NCI-H69 (cell line): ENCODE measurements around the gene CLCN6.

Experiments
- DNase-seq: peaks from one replicate; lab custom pipeline; 2025; lab: John Stamatoyannopoulos, UW

The CLCN6 gene

GRCh38 chr1:11880181-11880575 is 74.2 kb downstream of the CLCN6 start:
- DNase-seq: no peak

GRCh38 chr1:11880911-11881748 is 75.1 kb downstream of the CLCN6 start:
- no peak for DNase-seq

GRCh38 chr1:11881749-11882441 is 75.9 kb downstream of the CLCN6 start:
- no peak for DNase-seq

DNA sequence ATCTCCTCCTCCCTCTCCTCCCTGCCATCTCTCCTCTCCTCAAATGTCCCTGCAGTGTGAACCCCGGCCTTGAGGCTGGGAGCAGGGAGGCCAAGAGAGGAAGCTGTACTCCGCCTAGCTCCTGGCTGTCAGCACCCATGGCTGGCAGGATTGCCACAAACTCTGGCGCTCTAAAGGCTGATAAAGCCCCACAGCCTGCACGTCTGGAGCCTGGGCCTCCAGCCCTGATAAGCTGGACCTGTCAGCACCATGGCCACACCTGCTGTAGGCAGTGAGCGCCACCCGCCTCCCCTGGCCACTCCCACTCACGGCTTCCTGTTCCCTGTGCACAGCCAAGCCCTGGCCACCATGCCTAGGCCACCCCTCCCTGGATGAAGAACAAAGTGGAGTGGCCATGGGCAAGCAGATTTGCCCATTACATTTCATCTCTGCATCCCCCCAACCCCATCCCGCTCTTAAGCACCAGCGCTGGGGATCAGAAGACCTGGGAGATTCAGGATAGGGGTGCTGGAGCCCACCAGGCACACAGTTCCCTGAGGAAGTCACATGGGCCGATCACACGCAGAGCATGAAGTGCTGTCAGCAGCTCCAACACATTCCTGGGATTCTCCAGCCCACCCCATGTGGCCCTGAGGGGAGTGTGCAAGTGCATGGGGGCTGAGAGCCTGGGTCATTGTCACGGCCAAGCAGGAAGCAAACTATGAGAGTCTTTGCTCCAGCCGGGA is 77.0 kb downstream of the CLCN6 start:
- DNase-seq: peak; percentile 18

DNA sequence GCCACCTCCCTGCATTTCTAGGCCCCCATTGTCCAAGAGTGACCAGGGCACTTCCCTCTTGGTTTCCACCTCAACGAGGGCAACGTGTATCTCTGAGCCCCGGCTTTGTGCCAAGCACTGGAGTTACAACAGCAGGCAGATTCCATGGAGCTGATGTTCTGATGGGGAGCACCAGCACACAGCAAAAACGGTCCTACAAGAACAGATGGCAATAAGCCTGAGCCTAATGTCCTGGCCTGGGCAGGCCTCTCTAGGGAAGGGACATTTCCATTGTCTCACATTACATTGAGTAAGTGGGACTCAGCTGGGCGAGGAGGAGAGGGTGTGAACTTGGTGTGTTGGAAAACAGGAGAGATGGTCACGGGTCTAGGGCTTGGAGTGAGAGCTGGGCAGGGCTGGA is 79.9 kb downstream of the CLCN6 start:
- no peak for DNase-seq

- DNase-seq: no peak
These were observed 81.1 kb downstream of the CLCN6 start for GRCh38 chr1:11886986-11887665.

- DNase-seq: no peak
These were observed 81.6 kb downstream of the CLCN6 start for GRCh38 chr1:11887666-11888007.

DNA sequence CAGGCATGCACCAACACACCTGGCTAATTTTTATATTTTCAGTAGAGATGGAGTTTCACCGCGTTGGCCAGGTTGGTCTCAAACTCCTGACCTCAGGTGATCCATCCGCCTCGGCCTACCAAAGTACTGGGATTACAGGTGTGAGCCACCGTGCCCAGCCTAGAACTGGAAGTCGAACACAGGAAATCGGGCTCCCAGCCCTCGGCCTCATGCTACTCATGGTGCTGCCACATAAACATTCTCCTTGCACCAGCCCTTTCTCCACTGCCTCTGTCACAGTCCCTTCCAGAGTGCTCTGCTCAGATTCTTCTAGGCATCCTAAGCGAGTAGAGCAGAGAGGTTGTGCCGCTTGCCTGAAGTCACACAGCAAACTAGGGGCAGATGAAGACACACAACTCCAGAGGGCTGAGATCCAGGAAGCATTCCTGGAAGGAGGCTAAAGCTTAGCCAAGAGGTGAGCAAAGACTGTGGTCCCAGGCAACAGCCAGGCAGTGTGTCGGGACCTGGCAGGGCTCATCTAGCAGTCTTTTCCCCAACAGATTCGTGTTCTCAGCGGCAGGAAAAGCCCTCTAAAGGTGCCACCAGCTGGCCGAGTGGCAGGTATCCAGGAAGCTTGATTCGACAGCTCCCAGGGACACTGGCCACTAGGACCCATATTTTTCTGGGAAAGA is 82.3 kb downstream of the CLCN6 start:
- no peak for DNase-seq

DNA sequence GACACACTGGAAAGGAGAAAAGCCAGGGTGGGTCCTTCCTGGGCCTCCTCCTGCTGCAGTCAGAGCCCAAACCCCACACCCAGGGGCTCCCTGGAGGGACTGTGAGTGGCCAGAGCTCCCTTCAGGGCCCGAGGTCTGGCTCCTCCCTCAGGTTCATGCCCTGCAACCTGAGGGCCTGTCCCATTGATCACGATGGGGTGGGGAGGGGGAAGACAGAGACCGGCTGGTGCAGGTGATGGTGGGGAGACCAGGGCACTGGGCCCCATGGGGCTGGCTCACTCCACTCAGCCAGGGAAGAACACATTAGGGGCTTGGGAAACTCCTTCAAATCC is 82.9 kb downstream of the CLCN6 start:
- no peak for DNase-seq

DNA sequence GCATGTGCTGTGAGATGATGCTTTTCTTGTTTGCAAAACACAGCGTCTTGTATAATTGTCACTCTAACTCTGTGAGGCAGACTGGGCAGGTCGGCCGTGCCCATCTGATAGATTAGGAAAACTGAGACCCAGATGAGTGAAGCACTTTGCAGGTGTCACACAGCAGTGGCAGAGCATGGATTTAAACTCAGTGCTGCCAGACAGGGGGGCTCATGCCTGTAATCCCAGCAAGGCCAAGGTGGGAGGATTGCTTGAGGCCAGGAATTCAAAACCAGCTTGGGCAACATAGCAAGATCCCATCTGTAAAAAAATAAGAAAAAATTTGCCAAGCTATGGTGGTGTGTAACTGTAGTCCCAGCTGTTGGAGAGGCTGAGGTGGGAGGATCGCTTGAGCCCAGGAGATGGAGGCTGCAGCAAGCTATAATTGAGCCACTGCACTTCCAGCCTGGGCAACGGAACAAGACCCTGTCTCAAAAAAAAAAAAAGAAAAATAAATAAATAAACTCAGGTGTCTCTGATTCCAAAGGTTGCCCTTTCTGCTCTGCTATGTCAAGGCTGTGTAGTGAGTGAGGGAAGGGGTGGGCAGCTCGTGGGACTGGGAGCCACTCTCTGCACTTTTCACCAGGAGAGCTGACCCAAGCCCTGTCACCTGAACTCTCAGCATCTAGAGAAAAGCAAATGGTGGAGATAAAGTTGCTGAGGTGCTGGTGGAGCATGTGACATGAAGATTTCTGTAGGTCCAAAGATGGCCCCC is 85.6 kb downstream of the CLCN6 start:
- DNase-seq: no peak
